Activated CD8-positive, alpha-beta T cell treated with anti-CD3 and anti-CD28 coated beads for 36 hours (primary cell): ENCODE data around the gene CYP51A1. TPM values are rescaled to one million over a fixed set of nuclear protein-coding genes. Genes with fewer than 3 reads are reported as not detected.

Source experiments
- ATAC-seq: fragments of 200-7000 bp; cut with Tn5 transposase; one replicate; pipeline ENCODE4 v1.10.0; 2021; ENCODE audit warnings: mild to moderate bottlenecking, moderate library complexity
- CTCF ChIA-PET: fragments of 350-600 bp; sonication (Branson Sonifier 250); formaldehyde crosslinking; loops from one replicate; lab custom pipeline; 2021; ENCODE audit warnings: antibody characterized with exemption; lab: Charles Lee
- POLR2A ChIA-PET: fragments of 350-600 bp; sonication (Branson Sonifier 250); formaldehyde crosslinking; loops from one replicate; lab custom pipeline; 2021; ENCODE audit warnings: antibody characterized with exemption; lab: Charles Lee
- DNase-seq: peaks from one replicate; pipeline ENCODE4 v3.0.0-alpha.2; 2020
- H3K27ac Mint-ChIP-seq: one replicate; pipeline ENCODE4 v1.8.0; 2021; ENCODE audit warnings: mild to moderate bottlenecking, mixed read lengths
- H3K27me3 Mint-ChIP-seq: one replicate; pipeline ENCODE4 v1.8.0; 2021; ENCODE audit warnings: mixed read lengths
- H3K36me3 Mint-ChIP-seq: one replicate; pipeline ENCODE4 v1.8.0; 2021; ENCODE audit warnings: low read depth, mixed read lengths
- H3K4me1 Mint-ChIP-seq: one replicate; pipeline ENCODE4 v1.8.0; 2021; ENCODE audit warnings: low read depth, mixed read lengths
- H3K4me3 Mint-ChIP-seq: one replicate; pipeline ENCODE4 v1.8.0; 2021; ENCODE audit warnings: mild to moderate bottlenecking, moderate library complexity, mixed read lengths
- H3K9me3 Mint-ChIP-seq: one replicate; pipeline ENCODE4 v1.8.0; 2021; ENCODE audit warnings: mixed read lengths
- CTCF ChIP-seq: fragments of 200-600 bp; IDR thresholded peaks from one replicate; pipeline ENCODE4 v1.8.0; 2022; ENCODE audit warnings: antibody characterized with exemption, mild to moderate bottlenecking
- intact Hi-C: fragments of 100-400 bp; cut with micrococcal nuclease; formaldehyde crosslinking; loops from one replicate; pipeline ENCODE4 v1.10.0; 2022
- total RNA-seq, 2 experiments: library from RNA; stranded (reverse); gene quantifications; one replicate each; pipeline ENCODE4 v1.2.3, GENCODE V29; 2021

The CYP51A1 gene
- total RNA-seq, 2 experiments from 2014 or later, result 54.8 to 57.2 TPM

GRCh38 chr7:92158660-92159575, 24.6 kb upstream of the CYP51A1 start:
- DNase-seq (no peak), ATAC-seq (no peak)
- no peak overlapping the region for H3K4me3 Mint-ChIP-seq
- H3K9me3 Mint-ChIP-seq, result no peaks in the 10 kb centered on the region
- intact Hi-C loops, result no loop called here
- H3K27me3 Mint-ChIP-seq, result peaks cover 9% of the 10 kb centered on the region
- ChIA-PET CTCF (interaction anchor here (1.1 kb wide), 1 partner anchor 21 kb away, joined by 3 read pairs; no protein-coding TSS in a partner anchor), POLR2A (no interaction called here)
- H3K4me1 Mint-ChIP-seq, result no peaks in the 10 kb centered on the region
- TF ChIP-seq CTCF, result no peak
- no peaks in the 10 kb centered on the region for H3K36me3 Mint-ChIP-seq
- H3K27ac Mint-ChIP-seq, result no peak overlapping the region

DNA sequence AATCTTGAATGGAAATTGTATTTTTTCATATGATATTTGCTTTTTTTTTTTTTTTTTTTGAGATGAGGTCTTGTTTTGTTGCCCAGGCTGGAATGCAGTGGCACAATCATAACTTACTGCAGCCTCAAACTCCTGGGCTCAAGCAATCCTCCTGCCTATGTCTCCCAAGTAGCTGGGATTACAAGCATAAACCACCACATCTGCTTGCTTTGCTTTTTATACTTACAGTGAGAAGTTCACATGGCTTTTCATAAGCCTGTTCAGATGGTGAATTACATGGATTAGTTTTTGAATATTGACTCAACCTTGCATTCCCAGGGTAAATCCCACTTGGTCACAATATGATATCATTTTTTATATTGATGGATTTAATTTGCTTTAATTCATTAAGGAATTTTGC, 22.7 kb upstream of the CYP51A1 start:
- no peak overlapping the region for H3K27ac Mint-ChIP-seq
- CTCF ChIA-PET, result no interaction called here
- intact Hi-C loops, result no loop called here

GRCh38 chr7:92155108-92155739, 20.9 kb upstream of the CYP51A1 start:
- TF ChIP-seq CTCF, result no peak
- Mint-ChIP-seq H3K27ac (no peak overlapping the region), H3K36me3 (no peaks in the 10 kb centered on the region), H3K9me3 (no peaks in the 10 kb centered on the region), H3K4me3 (no peak overlapping the region), H3K27me3 (no peaks in the 10 kb centered on the region), H3K4me1 (no peaks in the 10 kb centered on the region)
- DNase-seq (no peak), ATAC-seq (no peak)
- intact Hi-C loops, result no loop called here
- CTCF ChIA-PET, result no interaction called here
- POLR2A ChIA-PET, result interaction anchor here (0.9 kb wide), 1 partner anchor 21 kb away, joined by 3 read pairs; the partner anchor contains the start of gene CYP51A1

More for the DNA sequence above, 22.7 kb upstream of the CYP51A1 start:
- Mint-ChIP-seq H3K4me3 (no peak overlapping the region), H3K36me3 (no peaks in the 10 kb centered on the region), H3K4me1 (no peaks in the 10 kb centered on the region), H3K9me3 (no peaks in the 10 kb centered on the region), H3K27me3 (peaks cover 5% of the 10 kb centered on the region)
- ATAC-seq, result no peak
- POLR2A ChIA-PET, result no interaction called here
- TF ChIP-seq CTCF, result no peak
- no peak for DNase-seq

GRCh38 chr7:92150450-92151017, 16.3 kb upstream of the CYP51A1 start:
- Mint-ChIP-seq H3K4me1 (no peaks in the 10 kb centered on the region), H3K27ac (no peak overlapping the region), H3K27me3 (no peaks in the 10 kb centered on the region), H3K36me3 (no peaks in the 10 kb centered on the region), H3K9me3 (no peaks in the 10 kb centered on the region), H3K4me3 (no peak overlapping the region)
- intact Hi-C loops, result no loop called here
- ChIA-PET POLR2A (no interaction called here), CTCF (interaction anchor here (0.8 kb wide), 1 partner anchor 11 kb away, joined by 3 read pairs; no protein-coding TSS in a partner anchor)
- ATAC-seq (no peak), DNase-seq (no peak)
- no peak for TF ChIP-seq CTCF
